Measurements from ENCODE around the gene MRPS31.
"Not testable (repeated sequence)": the region's sequence is repeated elsewhere in the genome, so short reads cannot be mapped to it uniquely, and the experiment has no call there.

The MRPS31 gene

DNA sequence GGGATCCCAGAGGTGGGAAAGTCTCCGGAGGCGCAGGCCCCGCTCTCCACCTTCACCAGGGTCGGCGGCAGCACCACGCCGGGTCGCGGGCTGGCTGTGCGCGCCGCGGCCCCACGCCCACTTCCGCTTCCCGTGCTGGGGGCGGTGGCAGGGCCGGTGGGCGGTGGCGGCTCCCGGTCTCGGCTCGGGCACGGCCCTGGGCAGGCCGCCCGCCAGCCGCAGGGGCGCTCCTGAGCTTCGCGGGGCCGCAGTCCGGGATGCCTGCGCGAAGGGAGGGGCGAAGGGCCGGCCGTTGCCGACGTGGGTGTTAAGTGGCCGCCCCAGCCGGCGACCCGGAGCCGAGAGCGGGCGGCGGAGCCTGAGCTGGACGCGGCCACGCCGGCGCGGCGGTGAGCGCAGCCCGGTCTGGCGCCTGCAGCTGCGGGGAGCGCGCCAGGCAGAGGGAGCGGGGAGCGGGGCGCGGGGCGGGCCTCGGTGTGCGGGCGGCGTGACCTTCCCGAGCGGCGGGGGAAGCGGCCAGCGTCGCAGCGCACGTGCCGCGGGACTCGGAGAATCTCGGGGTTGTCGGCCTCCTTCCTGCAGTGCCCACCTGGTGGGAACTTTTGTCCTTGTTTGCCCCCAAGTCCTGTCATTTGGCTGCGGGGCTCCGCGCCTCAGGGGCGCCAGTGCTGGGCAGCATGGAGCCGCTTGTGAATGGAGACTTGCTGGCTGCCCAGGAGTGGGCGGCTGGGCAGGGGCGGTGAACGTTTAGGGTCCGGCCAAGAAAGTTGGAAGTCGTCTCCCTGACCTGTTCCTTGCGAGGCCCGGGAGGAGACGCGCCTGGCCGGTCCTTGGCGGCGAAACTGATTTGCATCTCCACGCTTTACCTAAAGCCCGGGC is 18.5 kb upstream of the MRPS31 start, which contains the start of gene SLC25A15:
SLC25A15 (plus strand) TSS at position 337 of the 879 bp plus-strand sequence. CDS start 3,616 bp downstream, outside the sequence.
- FAIRE-seq = no peak

DNA sequence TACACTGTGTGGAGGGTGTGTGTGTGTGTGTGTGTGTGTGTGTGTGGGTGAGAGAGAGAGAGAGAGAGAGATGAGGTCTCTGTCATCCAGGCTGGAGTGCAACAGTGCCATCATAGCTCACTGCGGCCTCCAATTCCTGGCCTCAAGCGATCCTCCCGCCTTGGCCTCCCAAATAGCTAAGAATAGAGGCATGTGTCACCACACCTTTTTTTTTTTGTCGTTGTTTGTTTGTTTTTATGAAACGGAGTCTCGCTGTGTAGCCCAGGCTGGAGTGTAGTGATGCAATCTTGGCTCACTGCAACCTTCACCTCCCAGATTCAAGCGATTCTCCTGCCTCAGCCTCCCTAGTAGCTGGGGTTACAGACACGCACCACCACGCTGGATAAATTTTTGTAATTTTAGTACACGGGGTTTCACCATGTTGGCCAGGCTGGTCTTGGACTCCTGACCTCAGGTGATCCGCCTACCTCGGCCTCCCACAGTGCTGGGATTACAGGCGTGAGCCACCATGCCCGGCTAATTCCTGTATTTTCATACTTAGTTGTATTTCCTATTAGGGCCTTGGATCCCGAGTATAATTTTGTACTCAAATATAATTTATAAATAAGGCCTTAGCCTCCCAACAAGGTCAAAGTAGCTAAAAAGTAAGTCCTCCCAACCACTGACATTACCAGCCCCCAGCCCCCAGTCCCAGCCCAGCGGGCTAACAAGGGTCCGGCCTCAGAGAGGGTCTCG is 17.7 kb upstream of the MRPS31 start:
- FAIRE-seq = not testable (repeated sequence)

DNA sequence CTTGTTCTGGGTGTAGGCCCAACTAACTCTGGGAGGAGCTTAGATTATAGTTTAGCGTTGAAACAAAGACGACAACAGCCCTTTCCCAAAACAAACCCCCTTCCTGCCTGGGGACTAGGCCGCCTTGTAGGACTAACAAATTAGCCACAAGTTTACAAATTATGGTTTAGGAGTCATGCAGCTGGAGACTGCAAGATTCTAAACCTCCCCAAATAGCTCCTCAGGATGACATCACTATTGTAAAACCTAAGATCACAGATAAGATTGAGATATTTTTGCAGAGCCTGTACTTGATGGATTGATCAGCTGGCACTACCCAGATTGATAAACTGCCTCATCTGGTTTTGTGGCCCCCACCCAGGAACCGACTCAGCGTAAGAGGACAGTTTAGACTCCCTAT is 16.1 kb upstream of the MRPS31 start:
- no peak for FAIRE-seq

DNA sequence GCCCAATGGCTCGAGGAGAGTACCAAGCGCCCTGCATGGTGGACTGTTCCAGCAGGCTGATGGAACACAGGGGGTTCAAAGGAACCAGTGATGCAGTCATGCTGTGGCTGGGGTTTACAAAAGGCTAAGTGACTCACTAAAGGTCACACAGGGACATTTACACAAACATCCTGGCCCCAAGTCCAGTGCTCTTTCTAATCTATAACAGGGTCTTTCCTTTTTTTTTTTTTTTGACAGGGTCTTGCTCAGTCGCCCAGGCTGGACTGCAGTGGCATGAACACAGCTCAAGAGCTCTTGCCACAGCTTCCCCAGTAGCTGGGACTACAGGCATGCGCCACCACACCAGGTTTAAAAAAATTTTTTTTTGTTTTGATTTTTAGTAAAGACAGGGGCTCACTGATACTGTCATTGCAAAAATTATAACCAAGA is 15.6 kb upstream of the MRPS31 start:
- FAIRE-seq = no peak

DNA sequence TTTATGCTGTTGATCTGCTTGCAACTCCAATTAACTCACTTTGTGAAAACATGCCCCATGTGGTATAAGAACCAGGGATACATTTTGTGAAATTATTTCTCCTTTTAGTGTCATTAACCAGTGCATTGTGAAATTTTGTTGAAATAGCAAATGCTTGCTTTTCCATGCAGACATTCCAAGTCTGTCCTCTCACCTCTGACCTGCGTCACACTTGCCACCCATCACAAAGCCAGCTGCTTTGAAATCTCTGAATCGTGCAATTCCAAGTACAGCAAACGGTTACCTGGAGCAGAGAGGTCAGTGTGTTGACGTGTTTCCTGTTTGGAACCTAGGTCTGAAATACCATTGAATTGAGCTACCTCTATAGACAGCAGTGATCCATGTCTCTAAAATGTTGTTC is 13.6 kb upstream of the MRPS31 start:
- FAIRE-seq = no peak

DNA sequence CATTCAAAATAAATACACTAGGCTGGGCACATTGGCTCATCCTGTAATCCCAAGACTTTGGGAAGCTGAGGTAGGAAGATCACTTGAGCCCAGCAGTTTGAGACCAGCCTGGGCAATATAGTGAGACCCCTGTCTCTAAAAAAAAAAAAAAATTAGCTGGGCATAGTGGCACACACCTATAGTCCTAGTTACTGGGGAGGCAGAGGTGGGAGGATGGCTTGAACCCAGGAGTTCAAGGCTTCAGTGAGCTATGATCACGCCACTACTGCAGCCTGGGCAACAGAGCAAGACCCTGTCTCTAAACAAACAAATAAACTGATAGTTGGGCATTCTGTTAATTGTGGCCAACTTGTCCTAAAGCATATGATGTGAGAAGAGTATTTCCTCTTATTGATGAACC is 12.0 kb upstream of the MRPS31 start:
- not testable (repeated sequence) for FAIRE-seq

DNA sequence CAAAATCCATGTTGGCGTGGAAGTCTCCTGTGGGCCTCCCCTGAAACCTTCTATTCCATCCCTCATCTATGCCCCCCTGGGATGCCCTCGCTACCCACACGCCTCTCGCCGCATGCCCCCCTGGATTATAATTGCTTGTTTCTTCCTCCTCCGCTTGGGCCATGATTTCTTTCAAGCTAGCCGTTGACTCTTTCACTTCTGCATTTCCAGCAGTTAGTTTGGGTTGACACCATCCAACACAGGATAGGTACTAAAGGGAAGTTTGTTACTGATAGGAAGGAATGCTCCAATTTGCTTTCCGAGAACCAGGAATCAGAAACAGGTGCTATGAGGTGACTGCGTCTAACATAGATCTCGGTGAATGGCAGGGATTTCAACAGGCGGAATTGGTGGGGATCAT is 10.7 kb upstream of the MRPS31 start:
- no peak for FAIRE-seq

DNA sequence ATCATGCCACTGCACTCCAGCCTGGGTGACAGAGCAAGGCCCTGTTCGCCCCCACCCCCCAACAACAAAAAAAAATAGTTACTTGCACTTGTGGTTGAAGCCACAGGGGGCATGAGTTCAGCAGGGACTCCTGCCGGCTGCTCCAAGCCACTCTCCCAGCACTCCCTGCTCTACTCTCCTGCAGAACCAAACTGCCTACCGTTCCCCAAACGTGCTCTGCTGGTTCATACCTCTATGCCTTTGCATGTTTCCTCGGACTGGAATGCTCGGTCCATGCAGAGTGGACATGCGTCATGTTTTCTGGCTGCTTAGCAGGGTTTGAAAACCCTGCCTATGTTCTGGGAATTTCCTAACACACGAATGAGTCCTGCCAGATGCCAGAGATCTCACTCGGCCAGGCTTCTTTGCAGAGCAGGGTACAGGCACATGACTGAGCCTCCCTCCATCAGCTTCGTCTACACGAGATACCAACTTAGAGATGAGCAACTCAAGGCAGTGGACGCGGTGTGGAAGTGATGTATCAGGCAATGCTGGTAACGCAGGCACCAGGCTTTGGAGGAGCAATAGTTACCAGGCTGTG is 9.9 kb upstream of the MRPS31 start:
- no peak for FAIRE-seq

DNA sequence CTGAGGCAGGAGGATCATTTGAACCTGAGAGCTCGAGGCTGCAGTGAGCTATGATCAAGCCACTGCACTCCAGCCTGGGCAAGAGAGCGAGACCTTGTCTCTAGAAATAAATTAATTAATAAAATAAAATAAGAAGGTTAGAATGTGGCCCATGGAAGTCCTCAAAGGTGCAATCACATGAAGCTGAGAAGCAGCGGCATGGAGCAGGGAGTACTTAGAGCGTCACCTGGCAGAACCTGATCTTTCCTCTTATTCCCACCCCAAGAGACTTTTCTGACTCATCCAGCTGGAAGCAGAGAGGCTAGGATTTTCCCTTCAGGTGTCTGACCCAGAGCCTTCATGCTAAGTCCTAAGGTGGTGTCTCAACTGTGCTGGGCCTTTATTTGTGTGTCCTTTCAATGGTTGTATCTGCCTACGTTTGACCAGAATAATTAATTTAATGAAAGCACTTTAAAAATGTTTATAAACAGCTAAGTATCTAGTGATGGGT is 8.9 kb upstream of the MRPS31 start:
- FAIRE-seq = no peak

DNA sequence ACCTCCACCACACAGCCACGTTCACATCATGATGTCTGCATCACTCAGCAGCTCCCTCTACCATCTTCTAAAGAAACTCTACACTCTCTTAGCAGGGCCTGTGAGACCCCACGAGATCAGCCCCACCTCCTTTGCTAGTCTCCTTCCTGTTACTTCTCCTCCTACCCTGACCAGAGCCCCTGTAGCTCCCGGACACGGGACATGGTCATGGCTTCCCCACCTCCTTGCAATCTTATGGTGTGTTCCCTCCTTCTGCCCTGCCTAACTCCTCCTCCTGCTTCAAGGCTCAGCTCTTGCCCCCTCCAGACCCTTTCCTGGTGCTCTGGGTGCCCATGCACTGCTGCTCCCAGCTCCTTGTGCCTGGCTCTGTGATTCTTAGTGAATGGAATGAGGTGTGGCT is 8.1 kb upstream of the MRPS31 start:
- no peak for FAIRE-seq

DNA sequence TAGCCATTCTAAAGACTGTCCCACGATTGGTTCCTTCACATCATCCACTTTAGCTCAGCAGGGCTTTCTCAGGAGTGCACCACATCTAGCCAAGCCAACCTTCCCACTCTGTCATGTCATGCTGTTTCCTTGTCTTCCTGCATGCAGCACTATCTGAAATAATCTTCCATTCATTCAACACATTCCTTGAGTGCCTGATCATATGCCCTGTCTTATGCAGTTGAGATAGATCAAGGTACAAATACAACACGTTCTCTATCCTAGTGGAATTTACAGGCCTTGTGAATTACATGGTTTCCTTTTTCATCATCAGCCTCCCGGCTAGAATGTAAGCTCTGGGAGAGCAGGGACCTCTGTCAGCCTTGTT is 6.8 kb upstream of the MRPS31 start:
- no peak for FAIRE-seq

DNA sequence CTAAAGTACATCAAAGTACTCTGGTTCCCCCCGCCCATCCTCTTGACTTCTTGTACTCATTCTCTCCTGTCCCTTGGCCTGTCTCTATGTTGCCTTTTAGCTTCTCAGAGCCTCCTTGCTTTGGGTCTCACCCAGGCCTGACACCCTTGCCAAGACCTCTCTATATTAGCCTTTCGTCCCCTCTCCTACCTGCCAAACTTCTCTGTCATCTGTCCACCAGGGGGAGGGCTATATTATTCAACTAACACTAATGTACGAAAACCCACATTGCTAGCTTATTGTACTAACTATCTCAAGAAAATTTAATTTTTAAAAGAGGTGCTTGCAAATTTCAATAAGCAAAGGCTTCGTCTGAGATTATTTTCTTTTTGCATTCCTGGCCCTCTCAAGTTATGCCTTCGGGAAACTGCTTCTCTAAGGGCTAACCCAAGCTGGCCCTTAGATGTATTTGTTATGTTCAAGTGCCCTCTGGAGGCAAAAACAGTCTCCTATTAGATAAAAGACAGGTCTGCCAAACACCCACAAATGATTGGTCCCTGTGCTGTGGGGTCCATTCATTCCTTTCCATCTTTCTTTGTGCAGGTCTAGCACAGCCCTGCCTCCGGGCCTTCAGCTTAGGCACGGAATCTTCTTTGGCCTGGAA is 6.3 kb upstream of the MRPS31 start:
- FAIRE-seq = no peak

DNA sequence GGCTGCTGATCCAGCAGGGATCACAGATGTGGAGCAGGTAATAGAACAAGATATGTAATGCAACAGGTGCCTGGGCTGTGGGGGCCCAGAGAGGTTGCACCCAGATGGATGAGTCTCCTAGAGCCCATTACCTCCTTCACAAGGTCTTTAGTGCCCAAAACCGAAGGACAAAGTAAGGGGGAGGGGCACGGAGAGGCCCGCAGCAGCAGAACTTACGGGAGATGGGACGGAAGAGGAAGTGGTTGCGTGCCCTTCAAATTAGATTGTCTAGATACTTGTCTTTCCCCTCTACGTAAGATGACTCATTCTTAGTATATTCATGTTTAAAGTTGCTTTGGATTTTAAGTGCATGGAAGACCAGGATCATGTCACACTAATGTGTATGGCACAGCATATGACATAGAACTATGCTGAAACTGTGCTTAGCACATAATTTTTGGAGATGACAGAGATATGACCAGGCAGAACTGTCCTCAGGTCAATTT is 5.7 kb upstream of the MRPS31 start:
- no peak for FAIRE-seq

DNA sequence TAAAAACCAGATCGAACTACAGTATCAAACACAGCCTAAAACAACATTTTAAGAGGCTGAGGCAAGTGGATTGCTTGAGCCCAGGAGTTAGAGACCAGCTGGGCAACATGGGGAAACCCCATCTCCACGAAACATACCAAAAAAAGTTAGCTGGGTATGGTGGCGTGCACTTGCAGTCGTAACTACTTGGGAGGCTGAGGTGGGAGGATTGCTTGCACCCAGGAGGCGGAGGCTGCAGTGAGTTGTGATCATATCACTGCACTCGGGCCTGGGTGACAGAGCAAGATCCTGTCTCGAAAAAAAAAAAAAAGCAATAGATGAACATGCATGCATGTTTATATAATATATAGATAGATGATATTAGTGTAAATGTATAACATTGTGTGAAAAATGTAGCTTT is 5.2 kb upstream of the MRPS31 start:
- no peak for FAIRE-seq

DNA sequence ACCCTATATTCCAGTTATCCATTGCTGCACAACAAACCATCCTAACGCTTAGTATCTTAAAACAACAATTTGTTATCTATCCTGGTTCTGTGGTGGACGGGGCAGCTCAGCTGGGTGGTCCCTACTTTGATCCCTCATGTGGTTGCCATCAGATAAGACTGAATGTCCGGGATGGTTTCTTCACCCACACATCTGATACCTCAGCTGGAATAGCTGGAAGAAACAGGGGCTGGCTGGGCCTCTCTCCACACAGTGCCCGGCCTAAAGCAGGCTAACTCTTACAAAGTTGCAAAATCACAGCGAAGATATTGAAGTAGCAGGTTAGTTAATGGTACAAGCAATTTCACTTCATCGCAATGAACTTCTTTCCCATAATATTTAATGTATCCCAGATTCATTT is 3.7 kb upstream of the MRPS31 start:
- no peak for FAIRE-seq

DNA sequence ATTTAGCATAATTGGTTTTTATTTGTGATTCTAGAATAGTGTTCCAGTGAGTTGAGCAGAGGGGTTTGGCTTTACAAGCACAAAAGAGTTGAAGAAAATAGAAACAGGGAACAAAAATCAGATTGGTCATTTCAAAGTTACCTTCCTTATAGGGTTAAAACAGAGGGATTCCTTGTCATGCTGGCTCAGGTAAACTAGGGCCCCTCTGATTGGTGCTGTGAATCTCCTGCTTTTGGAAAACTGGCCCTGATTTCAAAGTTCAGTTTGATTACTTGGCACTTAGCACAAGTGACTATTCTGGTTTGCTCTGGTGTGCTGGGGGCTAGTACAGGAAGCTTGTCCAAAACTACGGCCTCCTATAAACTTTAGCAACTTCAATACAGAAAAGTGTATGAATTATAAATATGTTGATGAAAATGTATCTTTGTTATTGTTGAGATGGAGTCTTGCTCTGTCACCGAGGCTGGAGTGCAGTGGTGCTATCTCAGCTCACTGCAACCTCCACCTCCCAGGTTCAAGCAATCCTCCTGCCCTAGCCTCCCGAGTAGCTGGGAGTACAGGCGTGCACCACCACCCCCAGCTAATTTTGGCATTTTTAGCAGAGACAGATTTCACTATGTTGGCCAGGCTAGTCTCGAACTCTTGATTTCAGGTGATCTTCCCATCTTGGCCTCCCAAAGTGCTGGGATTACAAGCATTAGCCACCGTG is 1.9 kb upstream of the MRPS31 start:
- no peak for FAIRE-seq

DNA sequence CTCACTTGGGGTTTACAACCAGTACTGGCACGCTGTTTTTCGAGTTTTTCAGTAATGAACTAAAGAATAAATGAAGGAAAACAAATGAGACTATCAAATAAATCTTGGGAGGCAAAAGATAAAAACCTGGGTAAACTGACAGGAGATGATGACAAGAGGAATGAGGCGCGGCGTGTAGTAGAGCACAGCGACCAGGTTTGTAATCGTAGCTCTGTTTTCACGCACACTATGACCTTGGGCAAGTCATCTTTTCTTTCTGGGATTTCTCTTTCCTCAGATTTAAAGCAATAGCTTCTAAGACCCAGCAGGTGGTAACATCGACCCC is 419 bp downstream of the MRPS31 start:
- no peak for FAIRE-seq

DNA sequence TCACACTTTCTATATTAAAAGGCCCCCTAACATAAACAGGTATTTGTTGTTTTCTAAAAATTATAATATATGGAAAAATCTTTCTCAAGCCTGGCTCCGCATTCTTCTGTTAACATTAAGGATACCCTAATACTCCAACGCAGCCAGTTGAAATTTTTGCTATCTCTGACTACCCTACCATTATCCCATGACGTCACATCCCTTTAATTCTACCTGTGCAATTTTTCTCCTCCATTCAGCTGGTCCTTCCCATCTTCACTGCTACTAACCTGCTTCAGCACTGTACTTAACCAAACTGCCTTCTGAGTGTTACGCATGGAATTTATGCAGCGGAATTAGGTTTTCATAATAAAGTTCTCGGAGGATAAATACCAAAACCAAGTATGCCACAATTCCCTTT is 1.0 kb downstream of the MRPS31 start:
- FAIRE-seq = no peak

DNA sequence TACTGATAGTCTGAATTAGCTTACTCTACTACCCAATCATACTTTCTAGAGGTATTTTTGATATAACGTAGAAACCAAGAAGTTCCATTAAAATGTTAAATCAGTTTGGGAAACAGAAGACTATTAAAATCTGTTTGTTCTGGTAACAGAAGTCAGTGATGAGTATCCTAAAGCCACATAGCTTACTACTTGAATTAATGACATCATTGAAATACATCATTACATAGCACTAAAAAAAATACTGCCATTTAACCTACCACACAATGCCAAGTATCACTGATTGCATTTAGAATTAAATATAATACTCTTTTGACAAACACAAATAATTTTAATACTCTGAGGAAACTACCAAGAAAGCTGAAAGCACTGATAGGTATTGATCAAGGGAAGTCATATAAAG is 5.4 kb downstream of the MRPS31 start:
- FAIRE-seq = no peak

DNA sequence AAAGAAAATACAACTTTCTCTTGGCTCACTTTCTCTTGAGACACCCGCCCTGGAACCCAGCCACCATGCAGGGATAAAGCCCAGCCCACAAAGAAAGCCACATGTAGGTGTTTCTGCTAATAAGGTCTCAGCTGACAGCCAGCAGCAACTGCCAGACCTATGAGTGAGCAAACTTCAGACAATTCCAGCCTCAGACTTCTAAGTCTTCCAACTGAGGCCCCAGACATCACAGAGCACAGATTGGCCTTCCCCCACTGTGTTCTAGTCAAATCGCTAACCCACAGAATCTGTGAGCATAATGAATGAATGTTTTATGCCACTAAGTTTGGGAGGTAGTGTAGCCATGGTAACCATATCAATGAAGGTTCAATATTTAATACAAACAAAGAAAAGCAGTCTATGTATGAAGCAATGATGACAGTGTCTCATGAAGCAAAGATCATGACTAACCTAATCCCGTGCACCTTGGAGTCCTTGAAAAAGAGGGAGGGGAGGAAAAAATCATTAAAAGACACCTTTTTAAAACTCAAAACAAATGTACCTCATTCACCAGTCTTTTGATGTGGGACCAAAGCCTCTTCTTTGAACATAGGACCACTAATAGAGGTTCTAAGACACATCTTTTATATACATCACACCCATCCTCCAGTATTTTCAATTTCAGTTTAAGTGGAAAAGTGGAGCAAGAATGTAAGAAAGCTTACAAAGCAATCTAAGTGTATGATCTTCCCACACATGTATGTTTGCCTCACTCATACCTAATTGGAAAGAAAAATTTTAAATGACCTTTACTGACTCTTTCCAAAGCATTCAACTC is 6.2 kb downstream of the MRPS31 start:
- FAIRE-seq = no peak

DNA sequence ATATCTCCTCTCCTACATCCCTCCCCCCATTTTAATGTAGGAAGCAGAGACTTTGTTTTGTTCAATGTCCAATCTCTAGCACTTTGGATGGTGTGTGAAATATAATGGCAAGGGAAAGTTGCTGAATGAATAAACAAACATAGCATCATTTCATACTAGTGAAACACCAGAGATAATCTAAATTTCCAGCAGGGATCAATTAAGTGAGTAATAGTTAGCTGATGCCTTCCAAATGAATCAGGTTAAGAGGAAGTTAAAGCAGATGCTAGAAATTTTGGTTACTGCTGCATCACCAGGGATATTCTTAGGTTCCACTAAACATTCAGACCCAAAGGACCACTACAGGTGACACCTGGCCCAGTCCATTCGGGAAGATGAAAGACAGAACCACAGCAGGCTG is 8.1 kb downstream of the MRPS31 start:
- no peak for FAIRE-seq

DNA sequence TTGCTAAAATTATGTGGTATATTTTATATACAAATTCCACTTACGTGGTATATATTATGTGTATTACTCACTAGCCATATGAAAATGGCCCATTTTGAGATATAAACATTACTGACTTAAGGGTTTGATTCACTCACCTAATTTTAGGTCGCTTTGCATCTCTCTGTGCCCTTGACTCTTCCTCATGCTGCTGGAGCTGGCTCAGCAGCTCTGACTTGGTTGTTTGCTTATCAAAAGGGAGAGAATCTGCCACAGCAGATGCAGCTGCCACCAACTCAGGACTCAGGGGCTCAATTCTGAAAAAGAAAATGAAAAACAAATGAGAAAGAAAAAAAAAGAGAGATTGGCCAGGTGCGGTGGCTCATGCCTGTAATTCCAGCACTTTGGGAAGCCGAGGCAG is 12.2 kb downstream of the MRPS31 start:
- FAIRE-seq = no peak

Data from colon (tissue), 2 donors.